SK-N-SH treated with all-trans-retinoic acid at 6 μM for 48 hours (cell line): ENCODE measurements around the gene PRPF31.

Experiments used
- ATAC-seq: fragments of 200-7000 bp; cut with Tn5 transposase; 3 replicates; pipeline ENCODE4 v1.9.1; 2020; ENCODE audit warnings: mild to moderate bottlenecking, moderate library complexity
- ARNTL ChIP-seq: fragments of 450-650 bp; formaldehyde crosslinking; IDR thresholded peaks from 2 replicates; pipeline ENCODE4 v1.5.0; 2020; ENCODE audit warnings: low read depth, mild to moderate bottlenecking, moderate library complexity, borderline replicate concordance
- BACH2 ChIP-seq: fragments of 250-450 bp; sonication (Bioruptor Pico); IDR thresholded peaks from 2 replicates; pipeline ENCODE4 v1.9.0; 2021; ENCODE audit warnings: mild to moderate bottlenecking, borderline replicate concordance
- CREB5 ChIP-seq: fragments of 250-450 bp; sonication (Bioruptor Pico); IDR thresholded peaks from 2 replicates; pipeline ENCODE4 v1.5.1; 2020; ENCODE audit warnings: low read depth, mild to moderate bottlenecking, moderate library complexity
- CSDC2 ChIP-seq: fragments of 250-450 bp; sonication (Bioruptor Pico); IDR thresholded peaks from 2 replicates; pipeline ENCODE4 v1.5.0; 2020; ENCODE audit warnings: mild to moderate bottlenecking, moderate library complexity
- CSRNP3 ChIP-seq: fragments of 250-450 bp; sonication (Bioruptor Pico); IDR thresholded peaks from 2 replicates; pipeline ENCODE4 v1.5.1; 2021; ENCODE audit warnings: mild to moderate bottlenecking, moderate library complexity
- ESRRG ChIP-seq: fragments of 250-450 bp; sonication (Bioruptor Pico); IDR thresholded peaks from 2 replicates; pipeline ENCODE4 v1.6.1; 2021; ENCODE audit warnings: mild to moderate bottlenecking
- GLIS3 ChIP-seq: fragments of 250-450 bp; sonication (Bioruptor Pico); IDR thresholded peaks from 2 replicates; pipeline ENCODE4 v1.5.0; 2020; ENCODE audit warnings: mild to moderate bottlenecking, moderate library complexity
- OSR1 ChIP-seq: fragments of 250-450 bp; sonication (Bioruptor Pico); IDR thresholded peaks from 2 replicates; pipeline ENCODE4 v1.8.0; 2022; ENCODE audit warnings: moderate library complexity, mild to moderate bottlenecking, inconsistent platforms
- PATZ1 ChIP-seq: fragments of 250-450 bp; sonication (Bioruptor Pico); IDR thresholded peaks from 2 replicates; pipeline ENCODE4 v1.8.0; 2020; ENCODE audit warnings: mild to moderate bottlenecking, moderate library complexity, borderline replicate concordance
- POU6F1 ChIP-seq: fragments of 250-450 bp; sonication (Bioruptor Pico); IDR thresholded peaks from 2 replicates; pipeline ENCODE4 v1.8.0; 2021; ENCODE audit warnings: low read depth, mild to moderate bottlenecking, moderate library complexity, borderline replicate concordance
- PPARA ChIP-seq: fragments of 250-450 bp; sonication (Bioruptor Pico); IDR thresholded peaks from 2 replicates; pipeline ENCODE4 v1.5.0; 2020; ENCODE audit warnings: mild to moderate bottlenecking, borderline replicate concordance
- RARB ChIP-seq: fragments of 250-450 bp; sonication (Bioruptor Pico); IDR thresholded peaks from 2 replicates; pipeline ENCODE4 v1.8.0; 2021; ENCODE audit warnings: mild to moderate bottlenecking, moderate library complexity
- SNAI2 ChIP-seq: fragments of 250-450 bp; sonication (Bioruptor Pico); IDR thresholded peaks from 2 replicates; pipeline ENCODE4 v1.5.0; 2020; ENCODE audit warnings: mild to moderate bottlenecking, moderate library complexity
- TCF4 ChIP-seq: fragments of 250-450 bp; sonication (Bioruptor Pico); IDR thresholded peaks from 2 replicates; pipeline ENCODE4 v1.8.0; 2021; ENCODE audit warnings: mild to moderate bottlenecking, moderate library complexity, borderline replicate concordance
- TOX ChIP-seq: fragments of 250-450 bp; sonication (Bioruptor Pico); IDR thresholded peaks from 2 replicates; pipeline ENCODE4 v1.8.0; 2021; ENCODE audit warnings: mild to moderate bottlenecking, moderate library complexity, borderline replicate concordance
- TSHZ2 ChIP-seq: fragments of 250-450 bp; sonication (Bioruptor Pico); IDR thresholded peaks from 2 replicates; pipeline ENCODE4 v1.5.0; 2020; ENCODE audit warnings: mild to moderate bottlenecking, moderate library complexity
- ZC3H10 ChIP-seq: fragments of 250-450 bp; sonication (Bioruptor Pico); IDR thresholded peaks from 2 replicates; pipeline ENCODE4 v1.5.1; 2021; ENCODE audit warnings: mild to moderate bottlenecking, moderate library complexity
- ZFP30 ChIP-seq: fragments of 450-650 bp; formaldehyde crosslinking; IDR thresholded peaks from 2 replicates; pipeline ENCODE4 v1.5.0; 2022; ENCODE audit warnings: mild to moderate bottlenecking, moderate library complexity
- ZNF565 ChIP-seq: fragments of 450-650 bp; formaldehyde crosslinking; conservative IDR thresholded peaks from 2 replicates; pipeline ENCODE4 v1.5.0; 2020; ENCODE audit warnings: low read depth, mild to moderate bottlenecking, moderate library complexity
- ZNF70 ChIP-seq: fragments of 450-650 bp; formaldehyde crosslinking; IDR thresholded peaks from 2 replicates; pipeline ENCODE4 v1.5.0; 2020; ENCODE audit warnings: mild to moderate bottlenecking, moderate library complexity

PRPF31 gene

GRCh38 chr19:54123682-54124081, 8.1 kb downstream of the PRPF31 start:
- TF ChIP-seq CSDC2 (CRISPR knock-in tag) (no peak), SNAI2 (CRISPR knock-in tag) (no peak), RARB (CRISPR knock-in tag) (no peak), ZC3H10 (no peak), ZNF70 (no peak), BACH2 (CRISPR knock-in tag) (no peak), ZFP30 (CRISPR knock-in tag) (no peak), CSRNP3 (no peak), ESRRG (CRISPR knock-in tag) (no peak), ARNTL (CRISPR knock-in tag) (no peak), PATZ1 (CRISPR knock-in tag) (no peak), POU6F1 (no peak), PPARA (CRISPR knock-in tag) (no peak), CREB5 (CRISPR knock-in tag) (no peak), TCF4 (CRISPR knock-in tag) (no peak), GLIS3 (CRISPR knock-in tag) (no peak)
- ATAC-seq = no peak

GRCh38 chr19:54124393-54124792, 8.8 kb downstream of the PRPF31 start:
- no peak for ATAC-seq
- TF ChIP-seq ZNF70 (no peak), CSDC2 (CRISPR knock-in tag) (no peak), ZC3H10 (no peak), CSRNP3 (no peak), BACH2 (CRISPR knock-in tag) (no peak), OSR1 (CRISPR knock-in tag) (no peak), ESRRG (CRISPR knock-in tag) (no peak), TOX (CRISPR knock-in tag) (no peak), PPARA (CRISPR knock-in tag) (no peak), ZNF565 (CRISPR knock-in tag) (no peak), POU6F1 (no peak), TCF4 (CRISPR knock-in tag) (no peak), TSHZ2 (CRISPR knock-in tag) (no peak)
